WTC11 (cell line): ENCODE measurements around the gene MAP3K12. TPM values are rescaled to one million over a fixed set of nuclear protein-coding genes. Genes with fewer than 3 reads are reported as not detected.

Source experiments
- ATAC-seq: fragments of 200-7000 bp; cut with Tn5 transposase; 2 replicates; pipeline ENCODE4 v1.10.0; 2021; ENCODE audit warnings: mild to moderate bottlenecking, moderate library complexity
- CTCF ChIA-PET: fragments of 300-600 bp; sonication (Branson Sonifier 250); formaldehyde crosslinking; loops from one replicate; lab custom pipeline; 2021; ENCODE audit warnings: antibody characterized with exemption; lab: Charles Lee
- POLR2A ChIA-PET: fragments of 350-600 bp; sonication (Branson Sonifier 250); formaldehyde crosslinking; loops from one replicate; lab custom pipeline; 2021; ENCODE audit warnings: antibody characterized with exemption; lab: Charles Lee
- DNase-seq: peaks from one replicate; pipeline ENCODE4 v3.0.0; 2021; ENCODE audit warnings: low spot score
- H3K27ac Mint-ChIP-seq: 2 replicates; pipeline ENCODE4 v1.8.0; 2021; ENCODE audit warnings: mixed read lengths
- H3K27me3 Mint-ChIP-seq: 2 replicates; pipeline ENCODE4 v1.8.0; 2021; ENCODE audit warnings: low read depth, mild to moderate bottlenecking, moderate library complexity, mixed read lengths
- H3K36me3 Mint-ChIP-seq: 2 replicates; pipeline ENCODE4 v1.8.0; 2021; ENCODE audit warnings: mixed read lengths
- H3K4me1 Mint-ChIP-seq: 2 replicates; pipeline ENCODE4 v1.8.0; 2022; ENCODE audit warnings: mixed read lengths
- H3K4me3 Mint-ChIP-seq: 2 replicates; pipeline ENCODE4 v1.8.0; 2021; ENCODE audit warnings: mild to moderate bottlenecking, moderate library complexity, mixed read lengths
- H3K9me3 Mint-ChIP-seq: 2 replicates; pipeline ENCODE4 v1.8.0; 2021; ENCODE audit warnings: mixed read lengths
- AR ChIP-seq: fragments of 250-450 bp; sonication (Bioruptor Pico); IDR thresholded peaks from 2 replicates; pipeline ENCODE4 v1.9.0; 2021; ENCODE audit warnings: mild to moderate bottlenecking
- CREB1 ChIP-seq: sonication (generic); formaldehyde crosslinking; IDR thresholded peaks from 2 replicates; pipeline ENCODE4 v1.8.0; 2023; ENCODE audit warnings: mild to moderate bottlenecking, missing genetic modification reagents
- FOXK1 ChIP-seq: sonication (generic); formaldehyde crosslinking; IDR thresholded peaks from 2 replicates; pipeline ENCODE4 v1.8.0; 2022; ENCODE audit warnings: mild to moderate bottlenecking, moderate library complexity, missing genetic modification reagents
- FOXP4 ChIP-seq: sonication (generic); formaldehyde crosslinking; IDR thresholded peaks from 2 replicates; pipeline ENCODE4 v1.8.0; 2022; ENCODE audit warnings: mild to moderate bottlenecking, missing genetic modification reagents
- GABPB1 ChIP-seq: sonication (generic); formaldehyde crosslinking; IDR thresholded peaks from 2 replicates; pipeline ENCODE4 v1.8.1; 2023; ENCODE audit warnings: mild to moderate bottlenecking, missing genetic modification reagents
- IRF1 ChIP-seq: sonication (generic); formaldehyde crosslinking; IDR thresholded peaks from 2 replicates; pipeline ENCODE4 v1.8.0; 2023; ENCODE audit warnings: missing genetic modification reagents
- JUN ChIP-seq: sonication (generic); formaldehyde crosslinking; IDR thresholded peaks from 2 replicates; pipeline ENCODE4 v1.8.0; 2023; ENCODE audit warnings: mild to moderate bottlenecking, missing genetic modification reagents
- KAT7 ChIP-seq: sonication (generic); formaldehyde crosslinking; IDR thresholded peaks from 2 replicates; pipeline ENCODE4 v1.8.1; 2023; ENCODE audit warnings: missing genetic modification reagents, mild to moderate bottlenecking, borderline replicate concordance
- MYBL2 ChIP-seq: sonication (generic); formaldehyde crosslinking; IDR thresholded peaks from 2 replicates; pipeline ENCODE4 v1.8.1; 2023; ENCODE audit warnings: mild to moderate bottlenecking, moderate library complexity, missing genetic modification reagents
- PRRX2 ChIP-seq: fragments of 250-450 bp; sonication (Bioruptor Pico); IDR thresholded peaks from 2 replicates; pipeline ENCODE4 v1.8.0; 2021; ENCODE audit warnings: mild to moderate bottlenecking
- SOX15 ChIP-seq: fragments of 250-450 bp; sonication (Bioruptor Pico); IDR thresholded peaks from 2 replicates; pipeline ENCODE4 v1.9.0; 2021; ENCODE audit warnings: mild to moderate bottlenecking
- SP1 ChIP-seq: sonication (generic); formaldehyde crosslinking; conservative IDR thresholded peaks from 2 replicates; pipeline ENCODE4 v1.8.1; 2022; ENCODE audit warnings: missing genetic modification reagents
- TEAD4 ChIP-seq: sonication (generic); formaldehyde crosslinking; IDR thresholded peaks from 2 replicates; pipeline ENCODE4 v1.8.0; 2022; ENCODE audit warnings: mild to moderate bottlenecking, missing genetic modification reagents
- USF1 ChIP-seq: sonication (generic); formaldehyde crosslinking; IDR thresholded peaks from 2 replicates; pipeline ENCODE4 v1.8.0; 2022; ENCODE audit warnings: mild to moderate bottlenecking, missing genetic modification reagents
- ZBTB43 ChIP-seq: sonication (generic); formaldehyde crosslinking; IDR thresholded peaks from 2 replicates; pipeline ENCODE4 v1.8.1; 2023; ENCODE audit warnings: mild to moderate bottlenecking, missing genetic modification reagents
- ZNF263 ChIP-seq: sonication (generic); formaldehyde crosslinking; IDR thresholded peaks from 2 replicates; pipeline ENCODE4 v1.8.1; 2022; ENCODE audit warnings: low read depth, mild to moderate bottlenecking, moderate library complexity, missing genetic modification reagents
- ZNF416 ChIP-seq: fragments of 250-450 bp; sonication (Bioruptor Pico); IDR thresholded peaks from 2 replicates; pipeline ENCODE4 v1.9.0; 2021; ENCODE audit warnings: mild to moderate bottlenecking, inconsistent platforms
- ZNF423 ChIP-seq: fragments of 250-450 bp; sonication (Bioruptor Pico); IDR thresholded peaks from 2 replicates; pipeline ENCODE4 v2.1.2; 2022; ENCODE audit warnings: mild to moderate bottlenecking, moderate library complexity
- ZNF671 ChIP-seq: fragments of 250-450 bp; sonication (Bioruptor Pico); IDR thresholded peaks from 2 replicates; pipeline ENCODE4 v1.8.0; 2021; ENCODE audit warnings: mild to moderate bottlenecking
- total RNA-seq: library from RNA; stranded (reverse); gene quantifications from 3 replicates; pipeline ENCODE4 v1.2.3, GENCODE V29; 2021
- TF ChIP-seq, protein P1 (sequence below): sonication (generic); formaldehyde crosslinking; IDR thresholded peaks from 2 replicates; pipeline ENCODE4 v1.8.0; 2023; ENCODE audit warnings: mild to moderate bottlenecking, missing genetic modification reagents
- TF ChIP-seq, protein P2 (sequence below): sonication (generic); formaldehyde crosslinking; IDR thresholded peaks from 2 replicates; pipeline ENCODE4 v1.8.1; 2022; ENCODE audit warnings: low read depth, missing genetic modification reagents, borderline replicate concordance
- TF ChIP-seq, protein P3 (sequence below): sonication (generic); formaldehyde crosslinking; IDR thresholded peaks from 2 replicates; pipeline ENCODE4 v1.8.1; 2022; ENCODE audit warnings: mild to moderate bottlenecking, missing genetic modification reagents, moderate library complexity, borderline replicate concordance

The MAP3K12 gene
- total RNA-seq, 1 experiment from 2014 or later, result 23.6 TPM

GRCh38 chr12:53452159-53453077 is 46.8 kb downstream of the MAP3K12 start (continued):
- peak; percentile 89 for TF ChIP-seq FOXP4 (CRISPR knock-in tag)
- peak; percentile 68 for TF ChIP-seq GABPB1
- 0 out of 2 replicates have a peak, but pooled peaks have one; percentile 10 for TF ChIP-seq ZNF416 (CRISPR knock-in tag)
- peak; percentile 70; the same call in 1 of the 2 replicates for TF ChIP-seq AR (CRISPR knock-in tag)
- TF ChIP-seq ZBTB43 (CRISPR knock-in tag), result no peak
- no peak for TF ChIP-seq USF1 (CRISPR knock-in tag)
- no peak for TF ChIP-seq PRRX2 (CRISPR knock-in tag)
- TF ChIP-seq KAT7, result 0 out of 2 replicates have a peak, but pooled peaks have one; percentile 66
- TF ChIP-seq ZNF423, result no peak
- TF ChIP-seq, protein P1, sequence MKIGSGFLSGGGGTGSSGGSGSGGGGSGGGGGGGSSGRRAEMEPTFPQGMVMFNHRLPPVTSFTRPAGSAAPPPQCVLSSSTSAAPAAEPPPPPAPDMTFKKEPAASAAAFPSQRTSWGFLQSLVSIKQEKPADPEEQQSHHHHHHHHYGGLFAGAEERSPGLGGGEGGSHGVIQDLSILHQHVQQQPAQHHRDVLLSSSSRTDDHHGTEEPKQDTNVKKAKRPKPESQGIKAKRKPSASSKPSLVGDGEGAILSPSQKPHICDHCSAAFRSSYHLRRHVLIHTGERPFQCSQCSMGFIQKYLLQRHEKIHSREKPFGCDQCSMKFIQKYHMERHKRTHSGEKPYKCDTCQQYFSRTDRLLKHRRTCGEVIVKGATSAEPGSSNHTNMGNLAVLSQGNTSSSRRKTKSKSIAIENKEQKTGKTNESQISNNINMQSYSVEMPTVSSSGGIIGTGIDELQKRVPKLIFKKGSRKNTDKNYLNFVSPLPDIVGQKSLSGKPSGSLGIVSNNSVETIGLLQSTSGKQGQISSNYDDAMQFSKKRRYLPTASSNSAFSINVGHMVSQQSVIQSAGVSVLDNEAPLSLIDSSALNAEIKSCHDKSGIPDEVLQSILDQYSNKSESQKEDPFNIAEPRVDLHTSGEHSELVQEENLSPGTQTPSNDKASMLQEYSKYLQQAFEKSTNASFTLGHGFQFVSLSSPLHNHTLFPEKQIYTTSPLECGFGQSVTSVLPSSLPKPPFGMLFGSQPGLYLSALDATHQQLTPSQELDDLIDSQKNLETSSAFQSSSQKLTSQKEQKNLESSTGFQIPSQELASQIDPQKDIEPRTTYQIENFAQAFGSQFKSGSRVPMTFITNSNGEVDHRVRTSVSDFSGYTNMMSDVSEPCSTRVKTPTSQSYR, result peak; percentile 79
- no peak for TF ChIP-seq MYBL2
- peak; percentile 90 for TF ChIP-seq JUN
- peak; percentile 52; the same call in 1 of the 2 replicates for TF ChIP-seq SP1 (CRISPR knock-in tag)
- TF ChIP-seq FOXK1 (CRISPR knock-in tag), result peak; percentile 35; the same call in 1 of the 2 replicates
- TF ChIP-seq TEAD4, result 0 out of 2 replicates have a peak, but pooled peaks have one; percentile 44
- TF ChIP-seq, all 79 proteins: peak for 19

DNA sequence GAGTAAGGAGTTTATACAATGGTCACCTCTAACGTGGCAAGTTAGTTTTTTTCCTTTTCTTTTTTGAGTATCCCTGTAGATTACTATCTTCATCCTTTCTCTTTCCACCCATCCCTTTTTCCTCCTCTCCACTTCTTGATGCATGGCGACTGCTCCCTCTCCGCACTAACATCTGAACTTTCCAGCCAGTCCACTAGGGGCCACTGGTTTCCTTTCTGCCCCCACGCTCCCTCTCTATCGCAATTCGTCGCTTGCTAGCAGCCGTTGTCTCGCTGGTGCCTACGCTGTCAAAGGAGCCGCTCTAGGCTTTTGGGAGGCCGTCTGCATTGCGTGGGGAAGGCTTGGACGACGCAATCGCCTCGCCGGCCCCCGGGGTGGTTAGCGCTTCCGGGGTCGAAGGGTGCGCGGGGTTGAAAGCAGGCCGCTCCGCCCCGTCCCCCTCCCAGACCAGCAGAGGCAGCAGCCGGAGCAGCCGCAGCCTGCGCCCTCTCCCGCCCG is 47.5 kb downstream of the MAP3K12 start, which contains the start of gene PCBP2:
TSS of gene PCBP2 (plus strand) at position 442 of the 498 bp plus-strand sequence. CDS start 2,699 bp downstream, outside the sequence.
- peaks cover 23% of the 10 kb centered on the region for H3K4me1 Mint-ChIP-seq
- no peaks in the 10 kb centered on the region for H3K27me3 Mint-ChIP-seq
- ChIA-PET CTCF (interaction anchor here (0.6 to 2.9 kb wide), 9 partner anchors 24 to 721 kb away, joined by 3 to 18 read pairs (median 5); partner anchors contain the start of genes AAAS and PFDN5), POLR2A (interaction anchor here (0.6 kb wide), 1 partner anchor 192 kb away, joined by 3 read pairs; no protein-coding TSS in a partner anchor)
- peak within 1 kb of the TSS; percentile 96 for H3K4me3 Mint-ChIP-seq
- H3K27ac Mint-ChIP-seq, result peak within 1 kb of the TSS; percentile 100
- H3K36me3 Mint-ChIP-seq, result peaks cover 50% of the 10 kb centered on the region
- no peaks in the 10 kb centered on the region for H3K9me3 Mint-ChIP-seq
- peak; percentile 95 for ATAC-seq
- peak; percentile 98 for DNase-seq
- TF ChIP-seq ZNF671, result no peak
- TF ChIP-seq, protein P2, sequence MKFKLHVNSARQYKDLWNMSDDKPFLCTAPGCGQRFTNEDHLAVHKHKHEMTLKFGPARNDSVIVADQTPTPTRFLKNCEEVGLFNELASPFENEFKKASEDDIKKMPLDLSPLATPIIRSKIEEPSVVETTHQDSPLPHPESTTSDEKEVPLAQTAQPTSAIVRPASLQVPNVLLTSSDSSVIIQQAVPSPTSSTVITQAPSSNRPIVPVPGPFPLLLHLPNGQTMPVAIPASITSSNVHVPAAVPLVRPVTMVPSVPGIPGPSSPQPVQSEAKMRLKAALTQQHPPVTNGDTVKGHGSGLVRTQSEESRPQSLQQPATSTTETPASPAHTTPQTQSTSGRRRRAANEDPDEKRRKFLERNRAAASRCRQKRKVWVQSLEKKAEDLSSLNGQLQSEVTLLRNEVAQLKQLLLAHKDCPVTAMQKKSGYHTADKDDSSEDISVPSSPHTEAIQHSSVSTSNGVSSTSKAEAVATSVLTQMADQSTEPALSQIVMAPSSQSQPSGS (CRISPR knock-in tag), result no peak
- no peak for TF ChIP-seq IRF1 (CRISPR knock-in tag)
- no peak for TF ChIP-seq ZNF263
- no peak for TF ChIP-seq SOX15
- TF ChIP-seq, protein P3, sequence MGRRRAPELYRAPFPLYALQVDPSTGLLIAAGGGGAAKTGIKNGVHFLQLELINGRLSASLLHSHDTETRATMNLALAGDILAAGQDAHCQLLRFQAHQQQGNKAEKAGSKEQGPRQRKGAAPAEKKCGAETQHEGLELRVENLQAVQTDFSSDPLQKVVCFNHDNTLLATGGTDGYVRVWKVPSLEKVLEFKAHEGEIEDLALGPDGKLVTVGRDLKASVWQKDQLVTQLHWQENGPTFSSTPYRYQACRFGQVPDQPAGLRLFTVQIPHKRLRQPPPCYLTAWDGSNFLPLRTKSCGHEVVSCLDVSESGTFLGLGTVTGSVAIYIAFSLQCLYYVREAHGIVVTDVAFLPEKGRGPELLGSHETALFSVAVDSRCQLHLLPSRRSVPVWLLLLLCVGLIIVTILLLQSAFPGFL (CRISPR knock-in tag), result no peak
- TF ChIP-seq CREB1, result peak; percentile 65; the same call in 1 of the 2 replicates
- TF ChIP-seq TEAD4, result no peak
